ENCODE data around the gene SLC37A3.

- TF ChIP-seq CTCF (IDR thresholded peaks at IDR 0.05) = no peak
- TF ChIP-seq EZH2 (IDR thresholded peaks at IDR 0.05) = no peak
Observed at GRCh38 chr7:140398821-140399220, 491 bp upstream of the SLC37A3 start.
